SU-DHL-6 (cell line): Measurements from ENCODE around the gene ABHD3.
"Not testable (repeated sequence)": the region's sequence is repeated elsewhere in the genome, so short reads cannot be mapped to it uniquely, and the experiment has no call there.

Source experiments
- H2AFZ ChIP-seq: fragments of 200-600 bp; sonication (generic); 2 replicates; pipeline ENCODE4 v1.6.1; 2014; ENCODE audit warnings: low read depth, mild to moderate bottlenecking, moderate library complexity, mixed read lengths, antibody characterized with exemption, low read length; ENCODE audit not compliant: severe bottlenecking
- H3F3A ChIP-seq: fragments of 200-600 bp; shearing (Covaris generic); 2 replicates; pipeline ENCODE4 v1.6.0; 2016; ENCODE audit warnings: antibody characterized with exemption, mild to moderate bottlenecking; ENCODE audit not compliant: insufficient read depth
- H3K27ac ChIP-seq: fragments of 200-600 bp; sonication (generic); 2 replicates; pipeline ENCODE4 v1.5.1; 2016; ENCODE audit warnings: low read depth, mild to moderate bottlenecking, low read length, moderate library complexity, mixed read lengths
- H3K27me3 ChIP-seq: fragments of 200-600 bp; sonication (generic), shearing (Covaris generic); 2 replicates; pipeline ENCODE4 v1.6.0; 2014; ENCODE audit warnings: mild to moderate bottlenecking, low read length
- H3K36me3 ChIP-seq: fragments of 200-600 bp; sonication (generic); 2 replicates; pipeline ENCODE4 v1.6.1; 2014; ENCODE audit warnings: mild to moderate bottlenecking, low read length, mixed read lengths
- H3K4me2 ChIP-seq: fragments of 300-600, 200-600 bp; shearing (Covaris generic), sonication (generic); 2 replicates; pipeline ENCODE4 v1.6.0; 2014; ENCODE audit warnings: low read length, low read depth, mild to moderate bottlenecking; ENCODE audit not compliant: poor library complexity, severe bottlenecking
- H3K4me3 ChIP-seq: fragments of 200-600 bp; sonication (generic); 2 replicates; pipeline ENCODE4 v1.5.1; 2014; ENCODE audit warnings: antibody characterized with exemption, low read length, mild to moderate bottlenecking, mixed read lengths; ENCODE audit not compliant: insufficient read depth, poor library complexity, severe bottlenecking
- H3K79me2 ChIP-seq: fragments of 200-600 bp; sonication (generic); 2 replicates; pipeline ENCODE4 v1.6.1; 2014; ENCODE audit warnings: mild to moderate bottlenecking, low read length, moderate library complexity; ENCODE audit not compliant: insufficient read depth
- H3K9ac ChIP-seq: fragments of 200-600 bp; sonication (generic); 2 replicates; pipeline ENCODE4 v1.7.0; 2014; ENCODE audit warnings: mild to moderate bottlenecking, low read length
- H3K9me2 ChIP-seq: fragments of 200-600 bp; sonication (generic); replicated peaks from 2 replicates; pipeline ENCODE4 v1.6.1; 2014; ENCODE audit warnings: low read length; ENCODE audit not compliant: insufficient read depth
- H3K9me3 ChIP-seq: fragments of 200-600 bp; sonication (generic); 2 replicates; pipeline ENCODE4 v1.6.1; 2014; ENCODE audit warnings: low read length, mixed read lengths; ENCODE audit not compliant: insufficient read depth
- H4K20me1 ChIP-seq: fragments of 200-600 bp; sonication (generic); 2 replicates; pipeline ENCODE4 v1.6.1; 2014; ENCODE audit warnings: low read depth, mild to moderate bottlenecking, antibody characterized with exemption, low read length, moderate library complexity, mixed read lengths
- CTCF ChIP-seq: fragments of 200-600 bp; sonication (generic); IDR thresholded peaks from one replicate; pipeline ENCODE4 v1.5.1; 2017; ENCODE audit warnings: antibody characterized with exemption, mild to moderate bottlenecking, low read length, moderate library complexity; ENCODE audit not compliant: insufficient read depth, poor library complexity, severe bottlenecking
- EZH2phosphoT487 ChIP-seq: fragments of 200-600 bp; sonication (generic), shearing (Covaris generic); conservative IDR thresholded peaks from 2 replicates; pipeline ENCODE4 v1.6.1; 2018; ENCODE audit warnings: mild to moderate bottlenecking, antibody characterized with exemption, low read length, moderate library complexity, mixed read lengths

ABHD3 gene

GRCh38 chr18:21650311-21650710, 54.3 kb downstream of the ABHD3 start:
- no peak overlapping the region for H3K9ac ChIP-seq
- H3K9me2 ChIP-seq = no peaks in the 10 kb centered on the region
- peaks cover 26% of the 10 kb centered on the region for H3K36me3 ChIP-seq
- H3K9me3 ChIP-seq = no peaks in the 10 kb centered on the region
- TF ChIP-seq EZH2phosphoT487 = no peak
- TF ChIP-seq CTCF = no peak
- H3K27ac ChIP-seq = no peak overlapping the region
- peaks cover 20% of the 10 kb centered on the region for H3F3A ChIP-seq
- no peak overlapping the region for H3K4me3 ChIP-seq
- no peak overlapping the region for H2AFZ ChIP-seq
- H3K79me2 ChIP-seq = no peaks in the 10 kb centered on the region
- H4K20me1 ChIP-seq = no peaks in the 10 kb centered on the region
- H3K27me3 ChIP-seq = no peaks in the 10 kb centered on the region
- no peak overlapping the region for H3K4me2 ChIP-seq

GRCh38 chr18:21640375-21640774, 64.2 kb downstream of the ABHD3 start:
- H3K4me3 ChIP-seq, H3K27ac ChIP-seq, H3K79me2 ChIP-seq, H3K27me3 ChIP-seq, H4K20me1 ChIP-seq, H3K9ac ChIP-seq, H3K9me3 ChIP-seq, H2AFZ ChIP-seq, H3K4me2 ChIP-seq, H3K36me3 ChIP-seq, H3K9me2 ChIP-seq: not testable (repeated sequence)
- peaks cover 54% of the 10 kb centered on the region for H3F3A ChIP-seq

- Histone ChIP-seq H3K36me3 (0 out of 2 replicates have a peak, but pooled peaks cover 3% of the 10 kb centered on the region), H2AFZ (no peak overlapping the region), H3K9me3 (no peaks in the 10 kb centered on the region), H3F3A (peaks cover 56% of the 10 kb centered on the region), H3K4me2 (no peak overlapping the region), H4K20me1 (no peaks in the 10 kb centered on the region), H3K9me2 (no peaks in the 10 kb centered on the region), H3K27ac (no peak overlapping the region), H3K79me2 (no peaks in the 10 kb centered on the region), H3K27me3 (no peaks in the 10 kb centered on the region), H3K4me3 (no peak overlapping the region), H3K9ac (no peak overlapping the region)
- no peak for TF ChIP-seq CTCF
- TF ChIP-seq EZH2phosphoT487 = no peak
Observed at GRCh38 chr18:21638822-21639221, 65.8 kb downstream of the ABHD3 start.

GRCh38 chr18:21636769-21637168, 67.8 kb downstream of the ABHD3 start:
- Histone ChIP-seq H4K20me1 (no peaks in the 10 kb centered on the region), H3F3A (peaks cover 53% of the 10 kb centered on the region), H3K4me3 (no peak overlapping the region), H3K36me3 (0 out of 2 replicates have a peak, but pooled peaks cover 9% of the 10 kb centered on the region), H3K9me2 (no peaks in the 10 kb centered on the region), H3K79me2 (no peaks in the 10 kb centered on the region; the same call in 1 of the 2 replicates), H2AFZ (no peak overlapping the region), H3K27ac (no peak overlapping the region), H3K27me3 (no peaks in the 10 kb centered on the region), H3K9me3 (no peaks in the 10 kb centered on the region), H3K4me2 (no peak overlapping the region), H3K9ac (no peak overlapping the region)
- TF ChIP-seq CTCF (no peak), EZH2phosphoT487 (no peak)
